Subcutaneous adipose tissue (tissue), 4 donors: ENCODE measurements around the gene TBC1D24. TPM values are rescaled to one million over a fixed set of nuclear protein-coding genes. Genes with fewer than 3 reads are reported as not detected.

Experiments used
- CTCF ChIP-seq: fragments of 450-650 bp; IDR thresholded peaks from one replicate; pipeline ENCODE4 v1.5.1; 2016; ENCODE audit warnings: low read depth, mild to moderate bottlenecking, control low read depth, antibody characterized with exemption, moderate library complexity
- total RNA-seq, 4 donors: library from RNA; depleted of rRNA; stranded (reverse); fragments of >200 nt; gene quantifications; one replicate each; pipeline ENCODE4 v1.1.0, GENCODE V29; 2016

TBC1D24 gene
- total RNA-seq, 4 donors from 2014 or later: 7.0 to 30.1 (median 8.1) TPM

GRCh38 chr16:2507665-2508064 lies 32.7 kb downstream of the TBC1D24 start:
- no peak for TF ChIP-seq CTCF

GRCh38 chr16:2508722-2509400 lies 33.9 kb downstream of the TBC1D24 start:
- TF ChIP-seq CTCF: no peak

- TF ChIP-seq CTCF: no peak
These were observed 36.3 kb downstream of the TBC1D24 start for GRCh38 chr16:2511128-2511800.

- no peak for TF ChIP-seq CTCF
These were observed 37.2 kb downstream of the TBC1D24 start for GRCh38 chr16:2511996-2512734.

- TF ChIP-seq CTCF: no peak
These were observed 37.9 kb downstream of the TBC1D24 start for GRCh38 chr16:2512735-2513404.

GRCh38 chr16:2513405-2514332 lies 38.7 kb downstream of the TBC1D24 start, which contains the start of gene ATP6V0C:
ATP6V0C (plus strand) TSS chr16:2513952; CDS start chr16:2514104, 152 bp downstream.
- no peak for TF ChIP-seq CTCF
